Measurements from ENCODE around the gene IKZF1.

- TF ChIP-seq TCF7L2 (IDR thresholded peaks at IDR 0.05; ENCODE audit: borderline replicate concordance, extremely low read depth, insufficient read depth, insufficient read length) (no peak), CTCF (IDR thresholded peaks at IDR 0.05 in 2 of 3, conservative IDR thresholded peaks at IDR 0.05 in 1 of 3; ENCODE audit: borderline replicate concordance in 1 of 3, insufficient read depth in 1 of 3, low read depth in 2 of 3, low read length in 2 of 3) (no peak), ZBTB33 (IDR thresholded peaks at IDR 0.05; ENCODE audit: extremely low read depth, insufficient replicate concordance, low read length) (no peak), REST (IDR thresholded peaks at IDR 0.05; ENCODE audit: low read depth) (no peak), SP1 (IDR thresholded peaks at IDR 0.05; ENCODE audit: low read depth) (no peak), POLR2A (IDR thresholded peaks at IDR 0.05; ENCODE audit: borderline replicate concordance, extremely low read depth, insufficient read depth, insufficient read length) (no peak)
These were observed 68.4 kb downstream of the IKZF1 start for GRCh38 chr7:50372923-50373322.
